Smooth muscle cell (in vitro differentiated cells): ENCODE data around the gene CYTH4. TPM values are rescaled to one million over a fixed set of nuclear protein-coding genes. Genes with fewer than 3 reads are reported as not detected.

Experiments
- DNase-seq: peaks from one replicate; lab custom pipeline; 2025; ENCODE audit not compliant: unreplicated experiment; lab: John Stamatoyannopoulos, UW
- H2AFZ ChIP-seq: fragments of 200-600 bp; sonication (generic); 2 replicates; pipeline ENCODE4 v1.6.0; 2016; ENCODE audit warnings: antibody characterized with exemption, low read depth, mild to moderate bottlenecking
- H3F3A ChIP-seq: fragments of 200-600 bp; sonication (generic); 2 replicates; pipeline ENCODE4 v1.6.0; 2017; ENCODE audit warnings: antibody characterized with exemption, low read depth
- H3K27ac ChIP-seq: fragments of 200-600 bp; sonication (generic); 2 replicates; pipeline ENCODE4 v1.5.1; 2016; ENCODE audit warnings: low read depth, mild to moderate bottlenecking
- H3K27me3 ChIP-seq: fragments of 200-600 bp; sonication (generic); 2 replicates; pipeline ENCODE4 v1.6.1; 2016; ENCODE audit warnings: low read depth, mild to moderate bottlenecking
- H3K36me3 ChIP-seq: fragments of 200-600 bp; sonication (generic); 2 replicates; pipeline ENCODE4 v1.5.1; 2016; ENCODE audit warnings: low read depth
- H3K4me1 ChIP-seq: fragments of 200-600 bp; sonication (generic); 2 replicates; pipeline ENCODE4 v1.5.1; 2016; ENCODE audit warnings: low read depth
- H3K4me2 ChIP-seq: fragments of 200-600 bp; sonication (generic); 2 replicates; pipeline ENCODE4 v1.6.0; 2016; ENCODE audit warnings: mild to moderate bottlenecking
- H3K4me3 ChIP-seq: fragments of 200-600 bp; sonication (generic); 2 replicates; pipeline ENCODE4 v1.5.1; 2016; ENCODE audit warnings: mild to moderate bottlenecking
- H3K79me2 ChIP-seq: fragments of 200-600 bp; sonication (generic); 2 replicates; pipeline ENCODE4 v1.6.0; 2016; ENCODE audit warnings: low read depth, mild to moderate bottlenecking
- H3K9ac ChIP-seq: fragments of 200-600 bp; sonication (generic); 2 replicates; pipeline ENCODE4 v1.6.0; 2016; ENCODE audit warnings: low read depth
- H3K9me3 ChIP-seq: fragments of 200-600 bp; sonication (generic); replicated peaks from 2 replicates; pipeline ENCODE4 v1.5.1; 2016; ENCODE audit warnings: low read depth
- H4K20me1 ChIP-seq: fragments of 200-600 bp; sonication (generic); 2 replicates; pipeline ENCODE4 v1.6.0; 2016; ENCODE audit warnings: low read depth
- CTCF ChIP-seq: fragments of 200-600 bp; sonication (generic); IDR thresholded peaks from 2 replicates; pipeline ENCODE4 v1.5.1; 2017; ENCODE audit warnings: borderline replicate concordance, mild to moderate bottlenecking, antibody characterized with exemption; ENCODE audit not compliant: insufficient read depth, poor library complexity, severe bottlenecking
- WGBS: methylation state at CpG from one replicate; pipeline ENCODE4 v1.1.7; 2016; ENCODE audit warnings: low lambda C conversion rate; 5-methylcytosine and 5-hydroxymethylcytosine counted together
- polyA plus RNA-seq: library from polyadenylated mRNA; unstranded; fragments of >200 nt; fragmentation: Nextera tagmentation; extraction: Ambion mirVana; gene quantifications from 2 replicates; pipeline ENCODE4 v1.2.1, GENCODE V29; 2016
- total RNA-seq: library from RNA; depleted of rRNA; stranded (reverse); fragments of >200 nt; gene quantifications from 2 replicates; pipeline ENCODE4 v1.2.3, GENCODE V29; 2014

The CYTH4 gene
- total and polyA plus RNA-seq, 2 experiments from 2014 or later, result not detected

GRCh38 chr22:37284805-37285355, 2.6 kb downstream of the CYTH4 start:
- H3K36me3 ChIP-seq, result no peaks in the 10 kb centered on the region
- H3K79me2 ChIP-seq, result no peaks in the 10 kb centered on the region
- 52% methylated on average over 10 of the region's 14 CpGs for WGBS
- no peak for DNase-seq
- peaks cover 7% of the 10 kb centered on the region for H3K4me1 ChIP-seq
- no peak overlapping the region for H2AFZ ChIP-seq
- H4K20me1 ChIP-seq, result no peaks in the 10 kb centered on the region
- H3K9me3 ChIP-seq, result no peaks in the 10 kb centered on the region
- H3F3A ChIP-seq, result no peaks in the 10 kb centered on the region
- H3K4me3 ChIP-seq, result no peak overlapping the region
- H3K4me2 ChIP-seq, result peak overlapping the region; percentile 26
- H3K9ac ChIP-seq, result no peak overlapping the region
- H3K27ac ChIP-seq, result no peak overlapping the region
- TF ChIP-seq CTCF, result no peak
- H3K27me3 ChIP-seq, result peaks cover 4% of the 10 kb centered on the region

- Histone ChIP-seq H3K4me1 (peaks cover 7% of the 10 kb centered on the region), H2AFZ (no peak overlapping the region), H3K4me3 (no peak overlapping the region), H3K79me2 (no peaks in the 10 kb centered on the region), H3K27me3 (peaks cover 4% of the 10 kb centered on the region), H3F3A (no peaks in the 10 kb centered on the region), H3K36me3 (no peaks in the 10 kb centered on the region), H3K9ac (no peak overlapping the region), H3K27ac (no peak overlapping the region), H3K9me3 (no peaks in the 10 kb centered on the region), H4K20me1 (no peaks in the 10 kb centered on the region), H3K4me2 (no peak overlapping the region)
- no peak for TF ChIP-seq CTCF
- 94% methylated on average over 10 of the region's 10 CpGs for WGBS
- no peak for DNase-seq
These were observed 3.6 kb downstream of the CYTH4 start for GRCh38 chr22:37285937-37286336.

- Histone ChIP-seq H3F3A (no peaks in the 10 kb centered on the region), H4K20me1 (no peaks in the 10 kb centered on the region), H3K4me1 (peaks cover 7% of the 10 kb centered on the region), H3K79me2 (no peaks in the 10 kb centered on the region), H3K4me2 (no peak overlapping the region), H3K27ac (no peak overlapping the region), H2AFZ (no peak overlapping the region), H3K36me3 (no peaks in the 10 kb centered on the region), H3K27me3 (peaks cover 4% of the 10 kb centered on the region), H3K9ac (no peak overlapping the region), H3K9me3 (no peaks in the 10 kb centered on the region), H3K4me3 (no peak overlapping the region)
- WGBS, result 84% methylated on average over 10 of the region's 10 CpGs
- no peak for DNase-seq
- no peak for TF ChIP-seq CTCF
These were observed 5.2 kb downstream of the CYTH4 start for GRCh38 chr22:37287550-37287951.

GRCh38 chr22:37288521-37288920, 6.2 kb downstream of the CYTH4 start:
- no peak for TF ChIP-seq CTCF
- Histone ChIP-seq H3F3A (no peaks in the 10 kb centered on the region), H3K27me3 (peaks cover 4% of the 10 kb centered on the region), H3K4me3 (no peak overlapping the region), H3K9ac (no peak overlapping the region), H3K4me2 (no peak overlapping the region), H2AFZ (no peak overlapping the region), H3K9me3 (no peaks in the 10 kb centered on the region), H4K20me1 (no peaks in the 10 kb centered on the region), H3K79me2 (no peaks in the 10 kb centered on the region), H3K4me1 (peaks cover 7% of the 10 kb centered on the region), H3K27ac (no peak overlapping the region), H3K36me3 (no peaks in the 10 kb centered on the region)
- DNase-seq, result no peak
- WGBS, result 94% methylated on average over 7 of the region's 7 CpGs
